Peyer's patch (tissue), 4 donors: ENCODE measurements around the gene DPEP2. TPM values are rescaled to one million over a fixed set of nuclear protein-coding genes. Genes with fewer than 3 reads are reported as not detected.

Source experiments
- DNase-seq, 3 donors: peaks; one replicate each; pipeline ENCODE4 v3.0.0-alpha.2; 2017 to 2019
- H3K27ac ChIP-seq, 4 donors: fragments of 200-600 bp; sonication (generic); one replicate each; pipeline ENCODE4 v1.5.1; 2016 to 2019
- H3K27me3 ChIP-seq, 2 donors: fragments of 200-600 bp; sonication (generic); one replicate each; pipeline ENCODE4 v1.5.1; 2019
- H3K36me3 ChIP-seq, 3 donors: fragments of 200-600 bp; sonication (generic); one replicate each; pipeline ENCODE4 v1.5.1; 2016 to 2019
- H3K4me1 ChIP-seq, 4 donors: fragments of 200-600 bp; sonication (generic); one replicate each; pipeline ENCODE4 v1.5.1; 2016 to 2019
- H3K4me3 ChIP-seq, 4 donors: fragments of 200-600 bp; sonication (generic); 1 replicate in 3 of 4; 2 replicates in 1 of 4; pipeline ENCODE4 v1.5.1; 2016 to 2019; ENCODE audit warnings: mild to moderate bottlenecking in 1 of 4
- H3K9me3 ChIP-seq, 4 donors: fragments of 200-600 bp; sonication (generic); one replicate each; pipeline ENCODE4 v1.5.1; 2016 to 2019; ENCODE audit warnings: mild to moderate bottlenecking in 1 of 4
- CTCF ChIP-seq, 6 experiments: fragments of 450-650 bp in 4 of 6; fragments of 200-600 bp in 2 of 6; sonication (generic) in 1 of 6; IDR thresholded peaks; one replicate each; pipeline ENCODE4 v1.5.1; 2017 to 2019; ENCODE audit warnings: antibody characterized with exemption in 6 of 6, mild to moderate bottlenecking in 3 of 6, moderate library complexity in 1 of 6
- POLR2A ChIP-seq, 2 donors: fragments of 450-650 bp; IDR thresholded peaks; one replicate each; pipeline ENCODE4 v1.5.1; 2017; ENCODE audit warnings: antibody characterized with exemption in 2 of 2, mild to moderate bottlenecking in 2 of 2, moderate library complexity in 2 of 2
- total RNA-seq, 4 donors: library from RNA; depleted of rRNA; stranded (reverse); fragments of >200 nt; gene quantifications; one replicate each; pipeline ENCODE4 v1.1.0, GENCODE V29; 2016

Gene DPEP2
- total RNA-seq, 4 donors from 2014 or later, result 1.1 to 12.4 (median 6.6) TPM

GRCh38 chr16:67965668-67966548 lies 33.4 kb downstream of the DPEP2 start:
- H3K36me3 ChIP-seq, result peaks cover 0 to 17% (median 0%) of the 10 kb centered on the region in 3 donors
- peak overlapping the region in 2 of 4 donors; percentile 93 to 96 for H3K27ac ChIP-seq
- H3K27me3 ChIP-seq, result no peaks in the 10 kb centered on the region
- H3K4me3 ChIP-seq, result peak overlapping the region in 2 of 4 donors; percentile 78 to 90
- peaks cover 0 to 51% (median 7%) of the 10 kb centered on the region in 4 donors for H3K4me1 ChIP-seq
- no peaks in the 10 kb centered on the region for H3K9me3 ChIP-seq
- no peak for DNase-seq
- TF ChIP-seq POLR2A (IDR thresholded peaks at IDR 0.05), result no peak
- TF ChIP-seq CTCF (IDR thresholded peaks at IDR 0.05), result no peak

GRCh38 chr16:67964477-67965131 lies 34.7 kb downstream of the DPEP2 start:
- TF ChIP-seq POLR2A (IDR thresholded peaks at IDR 0.05) (no peak), CTCF (IDR thresholded peaks at IDR 0.05) (no peak)
- DNase-seq, result no peak
- H3K36me3 ChIP-seq, result peaks cover 0 to 23% (median 0%) of the 10 kb centered on the region in 3 donors
- H3K27ac ChIP-seq, result no peak overlapping the region
- no peaks in the 10 kb centered on the region for H3K9me3 ChIP-seq
- H3K4me3 ChIP-seq, result no peak overlapping the region
- H3K27me3 ChIP-seq, result no peaks in the 10 kb centered on the region
- H3K4me1 ChIP-seq, result peaks cover 0 to 59% (median 7%) of the 10 kb centered on the region in 4 donors

- H3K4me3 ChIP-seq, result no peak overlapping the region
- no peaks in the 10 kb centered on the region for H3K9me3 ChIP-seq
- no peak for TF ChIP-seq POLR2A (IDR thresholded peaks at IDR 0.05)
- no peak for TF ChIP-seq CTCF (IDR thresholded peaks at IDR 0.05)
- peaks cover 0 to 61% (median 7%) of the 10 kb centered on the region in 4 donors for H3K4me1 ChIP-seq
- DNase-seq, result no peak
- peaks cover 0 to 23% (median 0%) of the 10 kb centered on the region in 3 donors for H3K36me3 ChIP-seq
- peak overlapping the region in 2 of 4 donors; percentile 19 to 43 for H3K27ac ChIP-seq
- no peaks in the 10 kb centered on the region for H3K27me3 ChIP-seq
Observed at GRCh38 chr16:67963662-67964321, 35.5 kb downstream of the DPEP2 start.

GRCh38 chr16:67963292-67963661 lies 36.0 kb downstream of the DPEP2 start:
- no peaks in the 10 kb centered on the region for H3K9me3 ChIP-seq
- peaks cover 0 to 23% (median 0%) of the 10 kb centered on the region in 3 donors for H3K36me3 ChIP-seq
- no peak overlapping the region for H3K4me3 ChIP-seq
- TF ChIP-seq CTCF (IDR thresholded peaks at IDR 0.05) (no peak), POLR2A (IDR thresholded peaks at IDR 0.05) (no peak)
- H3K4me1 ChIP-seq, result peaks cover 0 to 61% (median 7%) of the 10 kb centered on the region in 4 donors
- H3K27ac ChIP-seq, result peak overlapping the region in 2 of 4 donors; percentile 19 to 43
- H3K27me3 ChIP-seq, result no peaks in the 10 kb centered on the region
- no peak for DNase-seq

- no peaks in the 10 kb centered on the region for H3K9me3 ChIP-seq
- H3K4me1 ChIP-seq, result peaks cover 0 to 57% (median 3%) of the 10 kb centered on the region in 4 donors
- H3K36me3 ChIP-seq, result peaks cover 0 to 28% (median 0%) of the 10 kb centered on the region in 3 donors
- no peak overlapping the region for H3K4me3 ChIP-seq
- H3K27ac ChIP-seq, result peak overlapping the region in 1 of 4 donors; percentile 34
- DNase-seq, result no peak
- TF ChIP-seq CTCF (IDR thresholded peaks at IDR 0.05) (no peak), POLR2A (IDR thresholded peaks at IDR 0.05) (no peak)
- no peaks in the 10 kb centered on the region for H3K27me3 ChIP-seq
Observed at GRCh38 chr16:67962135-67962534, 37.1 kb downstream of the DPEP2 start.
